HG02642 (cell line): Measurements from ENCODE around the gene PCDH19.
"Not testable (repeated sequence)": the region's sequence is repeated elsewhere in the genome, so short reads cannot be mapped to it uniquely, and the experiment has no call there.

Source experiments
- ATAC-seq: cut with Tn5 transposase; IDR thresholded peaks from one replicate; pipeline ENCODE4 v1.9.1; 2021; ENCODE audit warnings: mild to moderate bottlenecking; ENCODE audit not compliant: unreplicated experiment, poor library complexity

The PCDH19 gene, protein sequence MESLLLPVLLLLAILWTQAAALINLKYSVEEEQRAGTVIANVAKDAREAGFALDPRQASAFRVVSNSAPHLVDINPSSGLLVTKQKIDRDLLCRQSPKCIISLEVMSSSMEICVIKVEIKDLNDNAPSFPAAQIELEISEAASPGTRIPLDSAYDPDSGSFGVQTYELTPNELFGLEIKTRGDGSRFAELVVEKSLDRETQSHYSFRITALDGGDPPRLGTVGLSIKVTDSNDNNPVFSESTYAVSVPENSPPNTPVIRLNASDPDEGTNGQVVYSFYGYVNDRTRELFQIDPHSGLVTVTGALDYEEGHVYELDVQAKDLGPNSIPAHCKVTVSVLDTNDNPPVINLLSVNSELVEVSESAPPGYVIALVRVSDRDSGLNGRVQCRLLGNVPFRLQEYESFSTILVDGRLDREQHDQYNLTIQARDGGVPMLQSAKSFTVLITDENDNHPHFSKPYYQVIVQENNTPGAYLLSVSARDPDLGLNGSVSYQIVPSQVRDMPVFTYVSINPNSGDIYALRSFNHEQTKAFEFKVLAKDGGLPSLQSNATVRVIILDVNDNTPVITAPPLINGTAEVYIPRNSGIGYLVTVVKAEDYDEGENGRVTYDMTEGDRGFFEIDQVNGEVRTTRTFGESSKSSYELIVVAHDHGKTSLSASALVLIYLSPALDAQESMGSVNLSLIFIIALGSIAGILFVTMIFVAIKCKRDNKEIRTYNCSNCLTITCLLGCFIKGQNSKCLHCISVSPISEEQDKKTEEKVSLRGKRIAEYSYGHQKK (N-terminal part only)

DNA sequence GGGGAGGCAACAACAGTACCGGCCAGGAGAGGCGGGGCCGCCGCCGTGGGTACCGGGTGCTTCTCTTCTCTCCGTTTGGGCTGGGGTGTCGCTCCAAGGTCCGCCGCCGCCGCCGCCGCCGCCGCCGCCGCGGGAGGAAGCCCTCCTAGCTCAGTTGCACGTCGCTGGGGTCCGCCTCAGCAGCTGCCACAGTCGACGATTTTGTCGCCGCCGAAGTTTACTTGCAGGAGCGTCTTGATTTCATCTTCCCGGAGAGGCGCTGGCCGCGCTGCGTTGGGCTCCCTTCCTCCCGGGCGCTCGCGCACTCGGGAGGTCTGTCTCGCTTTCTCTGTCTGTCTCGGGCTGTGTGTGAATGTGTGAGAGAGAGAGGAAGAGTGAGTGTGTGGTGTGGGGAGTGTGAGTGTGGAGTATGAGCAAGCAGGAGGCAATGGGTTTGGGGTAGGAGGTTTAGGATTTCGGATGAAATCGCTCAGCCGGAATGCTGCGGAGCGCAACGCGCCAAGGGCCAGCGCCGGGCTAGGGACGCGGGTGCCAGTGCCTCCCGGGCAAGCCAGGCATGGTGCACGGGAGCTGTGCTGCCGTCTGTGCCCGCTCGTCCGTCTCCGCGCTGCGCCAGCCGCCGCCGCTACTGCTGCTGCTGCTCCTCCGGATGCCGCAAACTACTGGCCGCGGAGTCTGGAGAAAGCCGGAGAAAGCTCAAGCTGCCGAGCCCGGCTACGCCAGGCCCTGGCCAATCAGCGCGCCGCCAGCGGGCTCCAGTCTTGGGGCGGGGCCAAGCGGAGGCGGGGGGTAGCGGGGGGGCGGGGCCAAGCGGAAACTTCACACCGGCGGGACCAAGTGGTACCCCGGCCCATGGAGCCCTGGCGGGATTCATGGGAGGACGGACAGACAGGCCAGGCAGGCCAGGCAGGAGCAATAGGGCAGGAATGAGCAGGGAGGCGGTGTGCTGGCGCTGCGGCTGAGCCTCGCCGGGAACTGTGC lies at the start of gene PCDH19:
TSS of gene PCDH19 (minus strand) at position 664 of the 981 bp plus-strand sequence. CDS start 1,676 bp downstream, outside the sequence.
- no peak for ATAC-seq

DNA sequence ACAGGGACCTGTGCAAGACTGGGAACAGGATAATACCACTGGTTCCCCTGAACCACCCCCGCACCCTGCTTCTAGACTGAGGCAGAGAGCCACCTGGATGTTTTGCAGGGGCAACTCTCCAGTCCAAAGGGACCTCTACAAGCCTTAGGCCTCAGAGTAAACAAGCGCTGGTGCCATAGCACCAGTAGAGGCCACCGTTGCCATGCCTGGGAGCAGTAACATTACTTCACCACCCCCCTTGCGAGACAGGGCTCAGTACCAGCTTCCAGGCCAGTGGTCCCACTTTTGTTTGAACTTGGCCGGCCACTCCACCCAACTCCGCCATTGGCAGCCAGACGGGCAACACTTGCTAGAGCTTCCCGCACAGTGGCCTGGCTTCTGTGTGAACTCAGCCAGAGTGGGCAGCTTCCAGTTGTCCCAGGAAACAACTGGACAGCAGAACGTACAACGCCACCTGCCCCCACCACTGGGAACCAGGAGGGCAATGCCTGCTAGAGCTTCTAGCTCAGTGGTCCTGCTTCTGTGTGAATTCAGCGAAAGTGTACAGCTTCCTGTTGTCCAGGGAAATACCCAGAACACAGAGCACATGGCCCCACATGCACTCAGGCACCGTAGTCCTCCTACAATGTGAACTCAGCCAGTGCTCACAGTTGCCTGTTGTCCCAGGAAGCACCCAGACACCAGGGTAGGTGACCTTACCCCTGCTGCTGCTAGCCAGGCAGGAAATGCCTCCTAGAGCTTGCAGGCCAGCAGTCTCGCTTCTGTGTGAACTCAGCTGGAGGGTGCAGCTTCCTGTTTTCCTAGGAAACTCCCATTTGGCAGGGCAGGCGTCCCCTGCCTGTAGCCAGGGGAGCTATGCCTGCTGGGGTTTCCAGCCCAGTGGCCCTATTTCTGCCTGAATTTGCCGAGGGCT lies 39.9 kb upstream of the PCDH19 start:
- no peak for ATAC-seq

DNA sequence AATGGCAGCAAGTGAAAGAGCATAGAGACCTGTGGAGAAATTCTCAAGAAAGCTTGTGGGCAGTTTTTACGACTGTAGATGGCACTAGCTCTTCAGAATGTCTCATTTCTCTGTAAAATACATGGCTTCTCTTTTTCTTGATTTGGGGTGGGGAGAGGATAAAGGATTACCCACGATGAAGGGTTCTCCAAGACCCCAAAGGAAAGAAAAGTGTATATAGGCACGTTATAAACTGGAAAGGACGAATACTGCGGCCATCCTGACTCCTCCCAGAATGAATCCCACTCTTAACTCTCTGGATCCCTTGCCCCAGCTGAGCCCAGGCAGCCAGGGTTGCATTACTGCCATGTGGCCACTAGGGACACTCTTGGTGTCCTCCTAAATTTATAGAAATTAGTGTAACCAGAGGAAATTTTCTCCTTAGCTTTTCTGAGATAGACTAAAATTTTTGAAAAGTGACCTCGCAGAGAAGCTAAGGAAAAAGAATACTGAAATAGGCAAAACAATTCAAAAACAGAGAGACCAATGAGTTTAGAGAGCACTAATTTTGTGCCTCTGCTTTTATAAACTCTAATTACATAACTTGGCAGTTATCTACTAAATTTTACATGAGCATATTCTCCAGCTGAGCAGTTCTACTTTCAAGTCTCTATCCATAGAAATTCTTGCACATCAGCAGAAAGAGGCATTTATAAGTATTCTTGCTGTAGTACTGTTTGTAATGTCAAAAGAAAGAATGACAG lies 37.8 kb upstream of the PCDH19 start:
- ATAC-seq = no peak

DNA sequence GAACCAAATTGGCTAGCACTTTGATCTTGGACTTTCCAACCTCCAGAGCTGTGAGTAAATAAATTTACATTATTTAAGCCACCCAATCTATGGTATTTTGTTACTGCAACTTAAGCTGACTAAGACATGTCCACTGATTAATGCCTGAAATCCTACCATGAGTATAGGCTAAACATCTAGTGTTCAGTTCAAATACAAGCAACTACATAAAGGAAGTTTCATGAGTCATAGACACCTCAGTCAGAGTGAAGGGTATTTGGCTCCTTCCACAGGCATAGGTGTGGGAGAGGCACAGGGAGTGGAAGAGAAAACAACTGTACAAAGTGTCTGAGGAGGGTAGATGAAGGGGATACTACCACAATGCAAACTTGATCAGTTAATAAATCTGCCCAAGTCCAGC lies 35.5 kb upstream of the PCDH19 start:
- ATAC-seq = no peak

DNA sequence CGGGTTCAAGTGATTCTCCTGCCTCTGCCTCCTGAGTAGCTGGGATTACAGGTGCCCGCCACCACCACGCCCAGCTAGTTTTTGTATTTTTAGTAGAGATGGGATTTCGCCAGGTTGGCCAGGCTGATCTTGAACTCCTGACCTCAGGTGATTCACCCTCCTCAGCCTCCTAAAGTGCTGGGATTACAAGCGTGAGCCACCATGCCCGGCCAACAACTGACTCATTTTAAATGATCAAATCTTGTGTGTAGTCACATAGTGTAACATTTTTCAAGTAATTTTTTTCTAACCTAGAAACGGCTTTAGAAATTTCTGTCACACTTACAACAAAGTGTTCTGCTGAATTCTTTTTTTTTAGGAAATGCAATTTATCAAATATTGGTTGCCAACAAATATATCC lies 31.2 kb upstream of the PCDH19 start:
- ATAC-seq = not testable (repeated sequence)

DNA sequence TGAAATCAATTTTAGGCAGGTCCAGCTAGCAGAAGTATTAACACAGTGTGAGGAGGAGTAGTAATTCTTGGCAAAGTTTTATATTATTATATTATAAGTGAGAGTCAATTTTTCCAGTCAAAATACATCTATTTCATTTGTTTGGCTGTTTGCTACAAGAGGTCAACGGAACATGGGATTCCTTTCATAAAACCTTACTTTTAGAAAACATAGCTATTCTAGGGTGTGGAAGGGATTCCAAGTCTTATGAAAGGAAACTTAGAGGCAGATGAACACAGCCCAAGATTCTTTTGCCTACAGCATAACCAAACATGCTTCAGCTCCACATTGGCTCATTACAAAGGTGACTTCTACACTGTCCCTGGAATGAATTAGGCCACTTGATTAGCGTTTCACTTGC lies 29.9 kb upstream of the PCDH19 start:
- no peak for ATAC-seq

DNA sequence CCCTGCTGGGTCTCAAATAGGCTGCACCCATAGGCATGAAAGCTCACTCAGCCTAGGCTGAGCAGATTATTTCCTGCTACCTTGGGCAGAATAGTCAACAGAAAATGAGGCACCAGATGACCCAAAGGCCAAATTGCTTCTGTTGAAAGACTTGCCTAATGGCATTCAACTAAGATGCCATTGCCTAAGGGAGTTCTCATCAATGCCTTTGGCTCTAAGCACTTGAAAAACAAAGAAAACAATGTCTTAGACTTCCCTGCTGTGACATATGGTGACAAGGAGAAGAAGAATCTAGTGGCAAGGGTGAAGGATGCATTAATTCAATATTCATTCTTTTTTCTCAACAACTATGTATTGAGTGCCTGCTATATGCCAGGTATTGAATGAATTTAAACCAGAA lies 25.7 kb upstream of the PCDH19 start:
- no peak for ATAC-seq

DNA sequence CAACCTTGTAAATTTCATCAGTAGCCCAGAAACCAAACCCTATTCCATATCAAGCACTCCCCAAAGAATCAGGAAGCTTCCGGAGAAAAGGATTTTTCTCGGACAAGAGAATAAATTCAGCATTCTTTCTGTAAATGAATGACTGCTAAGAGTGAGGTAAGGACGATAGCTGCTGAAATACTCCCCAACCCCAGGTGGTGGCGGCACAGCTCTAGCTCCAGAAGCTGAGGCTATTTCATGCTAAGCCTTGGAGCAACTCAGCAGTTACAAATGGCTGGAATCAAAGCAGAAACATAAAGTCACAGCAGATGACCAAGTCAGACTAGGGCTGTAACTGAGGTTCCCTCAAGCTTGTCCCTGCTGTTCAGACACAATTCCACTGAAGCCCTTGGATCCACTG lies 13.9 kb upstream of the PCDH19 start:
- no peak for ATAC-seq

DNA sequence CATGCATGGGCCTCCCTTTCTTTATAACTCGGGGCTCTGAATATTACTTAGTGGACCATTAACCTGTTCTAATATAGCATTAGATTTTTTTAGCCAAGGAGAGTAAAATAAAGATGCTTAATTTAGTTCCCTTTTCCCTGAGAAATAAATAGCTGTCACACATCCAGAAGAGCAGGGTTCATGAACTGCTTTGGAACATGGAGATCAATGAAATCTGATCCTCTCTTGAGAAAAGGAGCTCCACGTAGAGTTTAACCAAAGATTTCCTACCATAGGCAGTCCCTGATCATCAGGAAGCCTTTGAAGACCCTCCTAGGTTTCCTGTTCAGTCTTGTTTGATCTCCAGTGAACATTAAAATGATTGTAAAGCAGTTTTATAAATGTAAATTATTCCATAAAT lies 8.5 kb upstream of the PCDH19 start:
- no peak for ATAC-seq

DNA sequence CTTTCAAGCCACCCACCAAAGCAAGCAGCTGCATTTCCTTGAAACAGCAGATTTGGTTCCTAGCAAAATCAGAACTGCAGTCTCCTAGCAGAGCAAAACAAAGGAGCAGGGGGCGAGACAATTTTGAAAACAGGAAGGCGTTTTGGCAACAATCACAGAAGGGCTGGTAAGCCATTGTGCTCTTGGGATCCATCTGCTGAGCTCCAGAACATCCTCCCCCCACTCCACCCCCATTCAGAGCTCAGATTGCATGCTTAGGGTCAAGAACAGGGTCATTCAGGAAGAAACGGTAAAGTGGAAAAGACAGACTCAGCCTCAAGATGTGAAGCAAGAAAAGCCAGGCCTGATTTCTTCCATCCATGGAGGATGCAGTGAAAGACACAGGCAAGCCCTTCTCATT lies 7.6 kb upstream of the PCDH19 start:
- no peak for ATAC-seq

DNA sequence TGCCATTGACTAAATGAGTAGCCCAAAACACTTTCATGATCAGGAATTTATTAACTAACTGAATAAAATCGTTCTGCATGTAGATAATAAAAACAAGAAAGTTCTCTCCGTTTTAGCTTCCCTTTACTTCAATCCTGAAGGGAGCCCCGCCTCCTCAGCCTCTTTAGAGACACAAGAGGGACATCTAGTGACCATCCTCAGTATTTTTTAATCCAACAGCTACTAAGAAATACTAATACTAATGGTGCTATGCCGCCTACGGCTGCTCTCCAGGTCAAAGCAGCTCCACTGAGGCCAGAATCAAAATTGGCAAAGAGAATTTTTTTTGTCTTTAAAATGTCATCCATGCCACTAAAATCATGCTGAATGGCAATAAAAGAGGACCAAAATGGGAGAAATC lies 3.2 kb upstream of the PCDH19 start:
- peak; percentile 68 for ATAC-seq

DNA sequence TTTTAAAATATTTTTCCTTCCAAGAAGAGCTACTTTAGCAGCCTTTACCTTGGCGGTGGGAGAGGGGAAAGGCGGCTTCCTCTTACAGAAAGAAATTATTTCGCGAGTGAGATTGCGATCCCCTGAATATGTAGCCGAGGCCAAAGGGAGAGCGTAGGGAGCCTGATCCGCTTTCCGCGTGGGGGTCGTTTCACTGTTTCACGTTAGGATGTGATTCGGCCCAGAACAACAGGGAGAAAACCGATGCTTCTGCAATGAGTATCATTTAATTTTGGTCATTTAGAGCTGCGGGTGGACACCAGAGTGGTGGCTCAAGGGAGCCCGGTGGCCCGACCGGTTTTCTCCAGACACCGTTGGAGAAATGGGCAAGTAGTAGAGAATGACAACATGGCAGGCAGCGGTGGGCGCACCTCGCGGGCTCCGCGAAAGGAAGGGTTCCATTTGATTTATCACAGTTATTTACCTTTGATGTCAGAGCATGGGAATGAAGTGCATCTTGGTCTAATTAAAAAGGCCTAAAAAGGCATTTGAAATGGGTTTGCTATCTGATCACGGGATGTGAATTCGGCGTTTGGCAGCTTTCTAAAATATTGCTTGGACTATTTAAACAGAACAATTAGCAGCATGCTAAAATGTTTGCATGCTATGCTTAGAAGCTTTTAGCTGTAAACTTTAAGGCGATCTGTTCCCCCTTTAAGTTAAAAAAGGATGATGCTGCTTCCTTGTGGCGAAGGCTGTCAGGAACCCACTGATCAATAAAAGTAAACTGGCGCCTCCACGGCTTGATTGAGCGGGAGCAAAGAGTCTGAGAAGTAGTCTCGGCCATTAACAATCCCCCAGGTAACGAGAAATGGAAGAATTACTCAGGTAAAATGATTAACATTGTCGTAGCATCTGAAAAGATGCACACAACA lies 2.0 kb upstream of the PCDH19 start:
- ATAC-seq = no peak

DNA sequence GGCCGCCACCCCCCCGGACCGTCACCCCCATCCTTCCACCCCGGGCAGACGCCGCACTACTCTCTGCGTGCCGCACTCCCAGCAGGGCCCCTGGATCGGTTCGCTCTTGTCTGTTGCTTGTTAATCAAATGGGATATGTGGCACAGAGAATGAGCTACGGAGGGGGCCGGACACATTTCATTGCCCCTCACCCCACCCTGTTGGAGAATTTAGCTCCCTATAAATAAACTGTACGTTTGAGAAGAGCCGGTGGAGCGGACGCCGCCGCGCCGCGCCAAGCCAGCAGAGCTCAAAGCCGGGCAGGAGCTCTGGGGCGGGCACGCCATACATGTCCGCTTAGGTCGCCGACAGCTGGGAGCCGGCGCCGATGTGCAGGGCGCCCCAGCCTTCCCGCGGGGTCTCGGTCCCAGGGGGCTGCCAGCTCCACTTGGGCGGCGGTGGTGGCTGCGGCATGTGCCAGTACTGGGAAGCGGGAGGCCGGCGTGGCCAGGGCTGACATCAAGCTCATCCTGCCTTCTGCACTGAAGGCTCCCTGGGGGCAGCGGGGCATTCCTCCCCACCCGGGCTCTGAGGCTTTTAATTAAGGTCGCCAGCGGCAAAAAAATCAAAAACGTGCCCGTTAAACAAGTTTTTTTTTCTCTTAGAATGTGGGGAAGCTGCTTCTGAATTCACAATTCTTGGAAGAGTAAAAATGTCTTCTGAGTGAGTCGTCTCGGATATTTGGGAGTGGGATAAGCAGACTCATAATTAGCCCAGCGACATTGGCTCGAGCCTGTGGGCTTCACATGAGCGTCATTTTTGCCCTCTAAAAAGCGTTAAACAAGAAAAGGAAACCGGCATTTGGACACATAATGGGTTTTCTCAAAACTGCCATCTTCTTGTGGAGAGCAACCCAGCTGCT lies 1.1 kb upstream of the PCDH19 start:
- ATAC-seq = no peak

DNA sequence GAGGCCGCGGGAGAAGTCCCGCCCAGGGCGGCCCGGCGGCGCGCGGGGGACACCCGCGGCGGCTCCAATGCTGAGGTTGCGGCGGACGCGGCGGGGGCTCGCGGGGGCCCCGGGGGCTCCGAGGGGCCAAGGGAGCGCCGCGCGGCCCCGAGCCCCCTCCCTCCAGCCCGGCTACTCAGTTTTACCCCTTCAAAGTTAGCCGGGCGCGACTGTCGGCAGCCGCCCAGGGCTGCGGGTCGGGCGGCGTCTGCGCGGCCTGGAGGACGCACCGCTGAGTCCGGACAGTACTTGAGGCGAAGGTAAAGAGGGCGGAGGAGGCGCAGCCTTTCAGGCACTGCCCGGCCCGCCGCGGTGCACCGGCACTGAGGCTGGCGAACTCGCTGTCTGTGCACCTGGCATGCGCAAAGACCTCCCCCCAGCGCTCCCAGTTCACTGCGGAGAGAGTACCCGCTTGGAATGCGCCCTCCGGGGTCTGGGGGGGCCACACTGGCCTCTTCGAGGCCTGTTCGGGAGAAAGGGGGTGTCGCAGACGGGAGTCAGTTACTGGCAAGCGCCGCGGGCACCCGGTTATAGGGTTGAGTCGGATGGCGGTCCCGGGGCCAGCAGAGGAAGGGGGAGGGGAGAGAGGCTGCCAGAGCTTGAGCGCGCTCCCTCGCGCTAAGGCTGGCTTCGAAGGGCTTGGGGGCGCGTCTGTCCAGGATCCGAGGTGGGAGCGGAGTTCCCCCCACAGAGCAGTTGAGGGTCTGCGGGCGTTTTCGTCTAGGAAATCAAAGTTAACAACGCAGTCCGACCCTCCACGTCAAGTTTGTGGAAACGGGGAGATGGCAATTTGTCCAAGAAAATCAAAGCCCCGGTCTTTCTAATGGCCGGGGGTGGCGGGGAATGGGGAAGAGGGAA lies 1.1 kb downstream of the PCDH19 start:
- no peak for ATAC-seq

DNA sequence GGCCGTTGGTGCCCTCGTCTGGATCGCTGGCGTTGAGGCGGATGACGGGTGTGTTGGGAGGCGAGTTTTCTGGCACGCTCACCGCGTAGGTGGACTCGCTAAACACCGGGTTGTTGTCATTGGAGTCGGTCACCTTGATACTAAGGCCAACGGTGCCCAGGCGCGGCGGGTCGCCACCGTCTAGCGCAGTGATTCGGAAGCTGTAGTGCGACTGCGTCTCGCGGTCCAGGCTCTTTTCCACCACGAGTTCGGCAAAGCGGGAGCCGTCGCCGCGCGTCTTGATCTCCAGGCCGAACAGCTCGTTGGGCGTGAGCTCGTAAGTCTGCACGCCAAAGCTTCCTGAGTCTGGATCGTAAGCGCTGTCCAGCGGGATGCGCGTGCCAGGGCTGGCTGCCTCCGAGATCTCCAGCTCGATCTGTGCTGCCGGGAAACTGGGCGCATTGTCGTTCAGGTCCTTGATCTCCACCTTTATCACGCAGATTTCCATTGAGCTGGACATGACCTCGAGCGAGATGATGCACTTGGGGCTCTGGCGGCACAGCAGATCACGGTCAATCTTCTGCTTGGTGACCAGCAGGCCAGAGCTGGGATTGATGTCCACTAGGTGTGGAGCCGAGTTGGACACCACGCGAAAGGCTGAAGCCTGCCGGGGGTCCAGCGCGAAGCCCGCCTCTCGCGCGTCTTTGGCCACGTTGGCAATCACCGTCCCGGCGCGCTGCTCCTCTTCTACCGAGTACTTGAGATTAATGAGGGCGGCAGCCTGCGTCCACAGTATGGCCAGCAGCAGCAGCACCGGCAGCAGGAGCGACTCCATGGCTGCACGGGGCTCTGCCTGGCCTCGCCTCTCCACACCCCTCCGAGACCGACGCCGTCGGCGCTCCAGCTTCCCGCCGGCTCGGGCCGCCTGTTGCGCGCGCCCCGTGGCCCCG lies 2.0 kb downstream of the PCDH19 start:
- ATAC-seq = no peak
